HG02852 (cell line): ENCODE data around the gene TCP11L1.
"Not testable (repeated sequence)": the region's sequence is repeated elsewhere in the genome, so short reads cannot be mapped to it uniquely, and the experiment has no call there.

Experiments used
- ATAC-seq: cut with Tn5 transposase; IDR thresholded peaks from one replicate; pipeline ENCODE4 v1.9.1; 2021; ENCODE audit warnings: mild to moderate bottlenecking, moderate library complexity; ENCODE audit not compliant: unreplicated experiment

Gene TCP11L1

DNA sequence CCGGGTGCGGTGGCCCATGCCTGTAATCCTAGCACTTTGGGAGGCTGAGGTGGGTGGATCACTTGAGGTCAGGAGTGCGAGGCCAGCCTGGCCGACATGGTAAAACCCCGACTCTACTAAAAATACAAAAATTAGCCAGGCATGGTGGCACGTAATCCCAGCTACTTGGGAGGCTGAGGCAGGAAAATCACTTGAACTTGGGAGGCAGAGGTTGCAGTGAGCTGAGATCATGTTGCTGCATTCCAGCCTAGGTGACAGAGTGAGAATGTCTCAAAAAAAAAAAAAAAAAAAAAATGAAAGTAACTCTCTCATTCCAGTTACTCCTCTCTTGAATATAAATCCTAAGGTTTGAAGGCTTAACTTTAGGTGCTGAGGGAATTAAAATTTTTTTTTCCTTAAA lies 10.2 kb upstream of the TCP11L1 start:
- not testable (repeated sequence) for ATAC-seq

DNA sequence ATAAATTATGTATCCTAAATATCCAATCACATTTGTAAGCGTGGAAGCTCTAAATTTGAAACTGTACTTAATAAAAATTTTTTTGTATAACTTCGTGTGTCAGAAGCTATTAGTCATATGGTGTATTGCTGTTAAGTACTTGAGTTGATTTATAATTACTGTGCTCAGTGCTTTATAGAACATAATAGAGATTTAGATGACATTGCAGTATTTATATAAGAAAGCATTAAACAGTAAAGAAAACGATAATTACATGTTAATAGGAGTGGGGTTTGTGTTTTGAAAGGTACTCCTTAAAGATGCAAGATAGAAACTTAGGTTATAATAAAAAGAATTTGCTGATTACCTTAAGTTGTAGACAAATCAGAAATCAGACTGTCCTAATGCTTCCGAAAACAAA lies 5.9 kb upstream of the TCP11L1 start:
- ATAC-seq = no peak

DNA sequence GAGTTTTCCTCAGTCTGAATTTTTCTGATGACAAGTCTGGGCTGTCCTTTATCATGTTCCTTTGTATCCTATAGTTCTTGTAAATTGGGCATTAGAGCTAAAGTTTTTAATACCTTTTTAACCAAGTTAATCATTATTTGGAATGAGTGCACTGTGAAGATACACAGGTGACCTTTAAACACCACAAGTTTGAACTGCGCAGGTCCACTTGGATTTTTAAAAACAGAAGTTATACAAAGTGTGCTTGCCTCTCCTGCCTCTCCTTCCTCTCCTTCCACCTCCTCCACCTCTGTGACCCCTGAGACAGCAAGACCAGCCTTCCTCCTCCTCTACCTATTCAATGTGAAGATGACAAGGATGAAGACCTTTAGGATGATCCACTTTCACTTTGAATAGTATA lies 4.4 kb upstream of the TCP11L1 start:
- no peak for ATAC-seq

DNA sequence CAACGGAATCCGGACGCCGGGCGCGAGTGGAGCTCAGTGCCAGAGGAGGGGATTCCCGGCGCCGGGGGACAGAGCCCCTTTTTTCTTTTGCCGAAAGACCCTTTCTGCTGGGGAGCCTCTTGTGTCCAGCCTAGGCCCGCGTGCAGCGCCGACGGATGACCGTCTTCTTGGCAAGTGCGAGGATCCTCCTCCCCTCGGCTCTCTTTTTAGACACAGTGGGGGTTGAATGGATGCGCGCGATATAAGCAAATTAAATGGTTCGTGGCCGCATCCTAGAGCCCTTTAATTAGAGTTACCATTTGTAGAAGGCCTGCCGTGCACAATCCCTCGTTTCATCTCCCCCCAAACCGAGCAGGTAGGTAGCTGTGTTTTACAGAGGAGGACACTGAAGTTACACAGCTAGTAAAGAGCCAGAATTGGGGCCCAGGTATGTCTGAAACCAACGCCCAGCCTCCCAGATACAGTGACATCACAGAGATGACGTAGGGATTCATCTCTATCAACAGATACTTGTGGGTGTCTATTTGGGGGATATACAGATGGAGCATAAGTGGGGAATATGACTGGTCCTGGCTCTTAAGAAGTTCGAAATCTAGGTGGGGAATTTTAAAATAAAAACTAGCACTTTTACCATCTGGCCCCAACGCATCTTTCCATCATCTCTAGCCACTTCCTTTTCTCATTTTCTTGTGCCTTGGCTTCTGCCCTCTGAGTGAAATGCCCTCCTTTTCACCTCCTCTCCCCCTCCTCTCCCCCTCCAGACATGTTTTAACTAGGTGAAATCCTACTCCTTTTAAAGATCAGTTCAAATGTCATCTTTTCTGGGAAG lies 875 bp downstream of the TCP11L1 start:
- peak; percentile 21 for ATAC-seq

DNA sequence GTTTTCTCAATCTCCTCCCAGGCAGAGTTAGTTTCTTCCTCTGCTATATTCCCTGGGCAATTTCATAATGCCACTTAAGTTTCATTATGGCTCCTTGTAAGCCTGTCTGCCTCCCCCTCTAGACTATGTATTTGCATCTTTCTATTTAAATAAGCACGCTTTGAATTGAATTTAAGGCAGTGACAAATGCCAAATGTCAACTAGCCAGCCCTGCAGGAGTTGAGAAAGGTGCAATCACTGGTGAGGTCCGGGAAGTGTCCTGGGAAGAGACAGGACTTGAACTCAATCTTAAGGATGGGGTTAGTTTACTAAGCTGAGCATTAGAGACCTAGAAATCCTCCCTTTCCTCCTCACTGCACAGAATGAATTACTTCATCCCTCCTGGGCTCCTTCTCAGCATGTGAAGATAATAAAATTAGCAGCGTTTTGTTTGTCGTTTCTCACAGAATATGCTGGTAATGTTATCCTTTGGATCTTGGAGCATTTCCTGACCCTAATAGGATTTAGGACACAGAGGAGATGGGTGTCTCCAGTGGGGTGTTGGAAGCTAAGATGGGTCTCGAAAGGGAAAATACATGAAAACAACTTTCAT lies 1.6 kb downstream of the TCP11L1 start:
- no peak for ATAC-seq

DNA sequence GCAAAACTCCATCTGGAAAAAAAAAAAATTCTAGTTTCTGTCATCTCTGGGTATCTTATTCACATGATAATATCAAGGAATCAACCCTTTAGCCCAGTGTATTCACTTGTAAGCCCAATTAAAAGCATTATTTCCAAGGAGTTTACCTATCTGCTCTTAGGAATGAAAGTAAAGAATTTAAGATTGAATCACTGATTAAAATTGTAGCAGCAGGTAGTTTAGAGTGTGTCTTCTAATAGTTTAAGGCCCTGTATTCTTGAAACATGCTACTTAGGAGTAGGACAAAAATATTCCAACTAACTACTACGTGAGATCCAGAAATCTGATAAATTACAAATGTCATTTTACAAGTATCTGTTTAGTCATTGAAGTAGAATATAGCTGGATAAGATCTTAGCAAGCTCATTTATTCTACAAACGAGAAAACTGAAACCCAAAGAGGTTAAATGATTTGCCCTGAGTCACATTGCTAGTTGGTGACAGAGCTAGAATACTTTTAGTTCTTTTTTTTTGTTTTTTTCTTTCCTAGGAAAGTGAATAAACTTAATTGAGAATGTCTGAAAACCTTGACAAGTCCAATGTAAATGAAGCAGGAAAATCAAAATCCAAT lies 4.0 kb downstream of the TCP11L1 start:
- ATAC-seq = no peak

DNA sequence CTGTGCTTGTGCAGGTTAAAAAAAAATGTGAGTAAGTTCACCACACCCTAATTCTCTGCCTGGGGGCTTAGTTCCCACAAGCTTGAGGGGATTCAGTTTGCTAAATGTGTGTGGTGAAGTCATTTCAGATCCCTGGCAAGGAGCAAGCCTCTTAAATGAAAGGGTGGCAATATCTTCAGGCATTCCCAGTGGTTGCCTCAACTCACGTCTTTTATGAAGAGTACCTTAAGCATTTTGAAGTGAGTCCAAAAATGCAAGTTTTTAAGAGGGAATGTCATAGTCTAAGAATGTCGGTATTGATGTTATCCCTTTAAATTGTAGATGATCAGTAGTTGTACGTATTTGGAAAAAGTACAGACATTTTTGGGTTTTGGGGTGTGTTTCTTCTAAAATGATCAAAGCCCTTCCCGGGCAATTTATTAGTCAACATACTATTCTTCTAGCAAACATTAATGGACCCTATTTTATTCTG lies 4.9 kb downstream of the TCP11L1 start:
- no peak for ATAC-seq

DNA sequence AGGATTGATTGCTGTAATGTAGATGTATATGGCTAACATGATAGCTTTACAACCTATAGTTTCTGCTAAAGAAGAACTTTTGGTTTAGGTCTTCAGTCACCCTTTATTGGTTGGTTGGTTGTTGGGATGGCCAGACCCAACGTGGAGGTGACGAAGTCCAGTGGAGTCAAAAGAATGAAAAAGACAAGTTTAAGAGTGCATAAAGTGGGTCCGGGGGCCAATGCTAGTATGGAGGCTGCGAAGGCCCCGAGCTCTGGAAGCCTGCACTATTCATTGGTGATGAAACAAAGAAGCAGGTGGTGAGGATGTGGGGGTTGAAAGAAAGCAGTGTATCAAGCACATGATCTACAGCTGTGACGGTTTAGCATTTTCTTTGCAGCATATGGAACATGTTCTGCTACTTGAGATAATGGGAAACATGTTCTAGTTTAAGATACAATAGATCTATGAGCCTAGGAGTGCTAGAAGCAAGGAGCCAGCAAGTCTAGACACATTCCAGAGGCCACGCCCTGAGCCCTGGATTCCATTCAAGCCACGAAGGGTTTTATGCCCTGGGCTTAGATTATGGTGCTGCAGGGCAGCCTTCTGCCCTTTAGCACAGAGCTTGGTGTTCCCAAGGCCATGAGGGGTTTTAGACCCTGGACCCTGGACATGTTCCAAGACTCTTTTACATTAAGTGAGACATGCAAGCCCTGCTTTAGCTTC lies 6.3 kb downstream of the TCP11L1 start:
- ATAC-seq = no peak

DNA sequence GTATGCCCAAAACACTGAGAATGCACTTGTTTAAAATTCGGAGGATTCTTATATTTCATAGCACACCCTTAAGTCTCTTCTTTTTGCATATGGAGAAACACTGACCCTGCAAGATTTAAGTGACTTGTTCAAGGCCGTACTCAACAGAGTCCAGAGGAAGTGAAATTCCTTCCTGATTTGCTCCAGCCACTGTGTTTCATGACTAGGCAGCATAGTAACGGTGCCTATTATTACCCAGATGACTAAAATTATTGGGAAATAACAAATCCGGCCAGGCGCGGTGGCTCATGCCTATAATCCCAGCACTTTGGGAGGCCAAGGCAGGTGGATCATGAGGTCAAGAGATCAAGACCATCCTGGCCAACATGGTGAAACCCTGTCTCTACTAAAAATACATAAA lies 9.3 kb downstream of the TCP11L1 start:
- ATAC-seq = not testable (repeated sequence)

DNA sequence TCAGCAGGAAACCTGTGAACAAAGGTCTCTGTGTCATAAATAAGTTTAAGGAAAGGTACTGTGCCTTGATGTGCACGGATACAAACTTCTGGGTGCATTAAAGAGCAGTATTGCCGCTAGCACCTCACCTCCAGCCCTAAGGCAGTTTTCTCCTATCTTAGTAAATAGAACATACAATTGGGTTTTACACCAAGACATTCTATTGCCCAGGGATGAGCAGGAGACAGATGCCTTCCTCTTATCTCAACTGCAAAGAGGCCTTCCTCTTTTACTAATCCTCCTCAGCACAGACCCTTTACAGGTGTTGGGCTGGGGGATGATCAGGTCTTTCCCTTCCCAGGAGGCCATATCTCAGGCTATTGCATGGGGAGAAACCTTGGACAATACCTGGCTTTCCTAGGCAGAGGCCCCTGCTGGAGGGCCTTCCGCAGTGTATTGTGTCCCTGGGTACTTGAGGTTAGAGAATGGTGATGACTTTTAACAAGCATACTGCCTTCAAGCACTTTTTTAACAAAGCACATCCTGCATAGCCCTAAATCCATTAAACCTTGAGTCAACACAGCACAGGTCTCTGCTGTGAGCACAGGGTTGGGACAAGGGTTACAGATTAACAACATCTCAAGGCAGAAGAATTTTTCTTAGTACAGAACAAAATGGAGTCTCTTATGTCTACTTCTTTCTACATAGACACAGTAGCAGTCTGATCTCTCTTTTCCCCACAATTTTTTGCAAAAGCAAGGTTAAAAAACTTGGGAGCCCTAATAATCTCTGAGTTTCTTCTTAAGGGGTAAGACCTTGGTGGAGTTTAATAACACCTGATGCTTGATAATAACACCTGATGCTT lies 10.4 kb downstream of the TCP11L1 start:
- not testable (repeated sequence) for ATAC-seq

DNA sequence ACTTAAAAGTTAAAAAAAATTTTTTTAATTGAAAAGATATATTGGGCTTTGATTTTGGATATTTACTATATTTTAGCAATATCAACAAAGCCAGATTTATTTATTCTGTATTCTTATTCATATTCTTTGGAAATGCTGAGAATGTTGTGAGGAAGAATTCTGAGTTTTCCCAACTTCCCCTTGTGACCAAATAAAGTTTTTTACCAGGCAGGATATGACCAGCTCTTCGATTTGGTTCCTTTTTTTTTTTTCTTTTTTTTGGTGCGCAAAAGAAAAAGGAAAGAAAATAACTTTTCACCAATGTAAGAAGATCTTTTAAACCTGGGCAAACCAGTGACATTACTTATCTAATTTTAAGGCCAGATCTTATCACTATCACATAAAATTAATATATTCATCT lies 12.9 kb downstream of the TCP11L1 start:
- ATAC-seq = no peak

DNA sequence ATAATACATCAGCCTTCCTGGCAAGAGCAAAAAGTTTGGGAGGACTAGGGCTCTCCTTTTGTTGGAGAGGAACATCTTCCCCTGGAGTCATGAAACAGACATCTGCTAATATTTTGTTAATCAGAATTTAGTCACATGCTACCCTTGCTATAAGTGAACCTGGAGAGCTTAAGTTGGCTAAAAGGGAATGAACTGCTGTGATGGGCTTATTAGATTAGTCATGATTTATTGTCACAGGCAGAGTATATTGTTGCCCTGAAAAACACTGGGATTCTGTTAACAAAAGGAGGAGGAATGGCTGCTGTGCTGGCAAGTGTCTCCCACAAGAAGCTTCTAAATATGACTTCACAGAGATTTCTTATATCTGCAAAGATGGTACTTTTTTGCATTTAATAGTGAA lies 16.0 kb downstream of the TCP11L1 start:
- no peak for ATAC-seq

DNA sequence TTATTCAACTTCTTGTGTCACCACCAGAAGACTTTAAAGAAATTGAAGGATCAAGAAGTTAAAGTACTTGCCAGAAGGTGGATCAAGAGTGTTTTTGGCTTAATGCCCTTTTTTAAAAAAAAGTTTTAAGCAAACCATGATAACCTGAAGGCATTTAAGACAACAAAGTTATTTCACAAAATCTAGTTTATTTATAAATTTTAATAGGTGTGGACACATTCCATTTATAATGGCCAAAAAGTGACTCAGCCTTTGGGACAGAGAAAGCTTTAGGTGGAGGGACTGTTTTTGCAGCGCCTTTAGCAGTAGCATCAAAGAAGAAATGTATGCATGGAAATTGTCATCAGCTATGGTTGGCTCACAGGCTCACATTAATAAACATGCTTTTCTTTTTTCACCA lies 17.9 kb downstream of the TCP11L1 start:
- ATAC-seq = no peak

DNA sequence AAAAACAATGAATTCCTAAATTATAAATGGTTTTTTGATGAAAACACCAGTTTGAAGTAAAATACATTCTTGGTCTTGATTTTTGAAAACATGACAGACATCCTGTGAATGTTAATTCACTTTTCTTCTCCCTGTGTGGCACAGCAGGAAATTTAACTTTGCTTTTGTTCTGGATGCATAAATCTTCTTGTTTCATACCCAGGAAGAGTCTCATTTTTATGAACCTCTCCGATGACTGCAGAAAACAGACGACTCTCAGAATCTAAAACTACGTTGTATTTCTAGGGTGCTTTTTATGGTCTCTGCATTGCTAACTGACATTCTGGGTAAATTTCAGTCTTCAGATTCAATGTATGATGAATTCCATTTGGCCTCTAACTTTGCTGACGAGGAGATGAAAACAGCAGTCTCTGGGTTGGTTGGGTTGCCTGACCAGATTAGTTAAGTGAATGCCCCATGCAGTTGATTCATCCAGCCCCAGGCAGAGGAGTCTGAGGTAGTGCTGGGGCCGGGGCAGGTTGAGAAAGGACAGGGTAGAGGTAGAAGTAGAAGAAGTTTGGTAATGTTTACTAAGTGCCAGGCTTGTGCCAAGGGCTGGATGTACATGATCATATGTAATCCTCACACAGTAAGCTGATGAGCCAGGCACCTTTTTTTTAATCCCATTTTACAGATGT lies 20.1 kb downstream of the TCP11L1 start:
- ATAC-seq = no peak

DNA sequence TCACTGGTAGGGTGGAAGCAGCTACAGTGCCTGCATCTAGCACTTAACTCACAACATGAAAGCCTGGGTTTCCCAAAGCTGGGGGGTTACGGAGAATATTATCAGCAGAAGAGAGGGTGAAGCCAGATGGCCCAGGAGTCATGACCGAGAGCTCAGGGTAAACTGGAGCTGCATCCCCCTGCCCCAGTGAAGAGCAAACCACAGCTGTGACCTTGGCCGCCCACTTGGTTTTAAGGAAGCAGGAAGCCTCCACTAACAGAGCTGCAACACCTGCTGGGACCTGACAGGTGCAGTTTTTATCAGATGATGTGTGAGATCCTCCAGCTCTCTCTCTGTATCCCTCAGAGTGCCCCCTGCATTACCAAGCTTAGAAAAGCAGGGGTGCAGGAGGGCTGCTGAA lies 20.9 kb downstream of the TCP11L1 start:
- ATAC-seq = no peak

DNA sequence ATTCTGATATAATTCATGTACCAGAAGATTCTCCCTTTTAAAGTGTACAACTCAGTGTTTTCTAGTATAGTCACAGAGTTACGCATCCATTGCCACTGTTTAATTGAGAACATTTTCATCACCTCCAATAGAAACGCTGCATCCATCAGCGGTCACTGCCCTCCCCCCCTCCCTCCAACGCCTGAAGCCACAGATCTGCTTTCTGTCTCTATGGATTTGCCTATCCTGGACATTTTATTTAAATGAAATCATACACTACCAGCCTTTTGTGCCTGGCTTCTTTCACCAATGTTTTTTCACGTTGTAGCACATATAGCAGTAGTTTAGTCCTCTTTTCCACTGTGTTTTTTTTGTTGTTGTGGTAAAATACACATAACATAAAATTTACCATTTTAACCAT lies 22.8 kb downstream of the TCP11L1 start:
- no peak for ATAC-seq

DNA sequence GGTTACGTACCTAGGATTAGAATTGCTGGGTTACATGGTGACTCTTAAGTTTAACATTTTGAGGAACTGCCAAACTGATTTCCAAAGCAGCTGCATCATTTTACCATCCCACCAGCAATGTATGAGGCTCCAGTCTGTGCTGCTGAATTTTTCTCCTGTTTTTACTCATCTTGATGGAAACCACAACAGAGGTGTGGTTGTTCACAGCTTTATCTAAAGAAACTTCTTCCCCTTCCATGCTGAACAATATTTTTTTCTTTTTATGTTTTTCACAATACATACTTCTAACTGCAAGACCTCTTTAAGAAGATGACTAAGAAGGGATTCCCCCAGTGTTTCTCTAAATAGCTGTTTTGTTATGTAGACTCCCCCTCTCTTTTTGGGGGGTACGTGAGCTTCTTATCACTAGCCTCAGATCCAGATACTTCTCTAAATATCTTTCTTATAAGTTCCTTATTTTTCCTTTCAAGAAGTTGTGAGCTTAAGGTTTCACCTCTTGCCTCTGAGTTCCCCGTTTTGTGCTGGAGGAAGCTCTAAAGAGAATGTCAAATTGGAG lies 24.0 kb downstream of the TCP11L1 start:
- ATAC-seq = peak; percentile 57

DNA sequence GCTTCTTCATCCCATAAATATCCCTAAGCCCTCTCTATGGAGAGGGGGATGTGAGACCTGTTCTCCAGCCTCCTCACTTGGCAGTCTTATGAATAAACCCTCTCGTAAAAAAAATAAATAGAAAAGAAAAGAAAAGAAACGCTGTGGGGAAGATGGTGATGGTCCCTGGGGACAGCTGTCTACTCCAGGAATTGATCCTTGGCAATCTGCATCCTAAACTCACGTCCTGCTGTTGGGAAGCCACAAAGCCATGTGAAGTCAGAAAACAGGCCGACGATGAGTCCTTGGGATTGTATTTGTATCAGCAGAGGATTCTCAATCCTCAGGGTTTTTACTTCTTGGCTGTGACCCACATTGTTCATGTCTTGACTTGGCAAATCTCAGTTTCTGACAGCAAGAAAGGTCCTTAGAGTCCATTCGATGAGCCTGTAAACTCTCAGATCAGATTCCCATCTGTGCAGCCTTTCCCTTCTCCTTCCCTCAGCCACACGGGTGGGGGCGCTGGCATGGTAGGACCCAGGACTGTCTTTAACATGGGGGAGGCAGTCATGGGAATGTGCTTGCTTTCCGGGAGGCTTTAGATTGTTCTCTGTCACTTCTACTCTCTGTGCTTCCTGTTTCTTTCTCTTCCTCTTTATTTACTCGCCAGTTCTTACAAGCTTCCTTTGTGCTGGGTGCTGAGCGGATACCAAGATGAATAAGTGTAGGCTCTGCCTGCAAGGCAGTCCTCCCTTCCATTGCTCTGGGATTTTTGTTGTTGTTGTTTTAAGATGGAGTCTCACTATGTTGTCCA lies 24.9 kb downstream of the TCP11L1 start:
- ATAC-seq = no peak

DNA sequence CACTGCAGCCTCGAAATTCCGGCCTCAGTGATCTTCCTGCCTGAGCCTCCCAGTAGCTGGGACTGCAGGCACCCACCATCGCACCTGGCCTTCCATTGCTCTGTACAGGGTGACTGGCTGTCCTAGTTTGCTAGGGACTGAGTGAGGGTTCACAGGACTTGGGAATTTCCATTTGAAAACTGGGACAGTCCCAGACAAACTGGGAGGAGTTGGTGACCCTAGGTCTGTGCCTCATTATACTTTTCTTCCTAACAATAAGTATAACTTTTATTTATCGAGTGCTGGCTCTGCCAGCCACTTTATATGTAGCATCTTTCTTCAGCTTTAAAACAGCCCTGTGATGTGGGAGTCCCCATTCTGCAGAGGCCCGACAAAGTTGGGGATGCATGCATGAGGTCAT lies 25.5 kb downstream of the TCP11L1 start:
- no peak for ATAC-seq
